HG03097 (cell line): ENCODE data around the gene TEC.
"Not testable (repeated sequence)": the region's sequence is repeated elsewhere in the genome, so short reads cannot be mapped to it uniquely, and the experiment has no call there.

Experiments used
- ATAC-seq: cut with Tn5 transposase; IDR thresholded peaks from one replicate; pipeline ENCODE4 v1.9.1; 2021; ENCODE audit not compliant: unreplicated experiment, low FRiP score

Gene TEC

GRCh38 chr4:48268956-48269860 is at the start of gene TEC:
Gene TEC, minus strand, starts transcription at chr4:48269838. Its CDS starts 41,224 bp downstream, at chr4:48228614.
- peak; percentile 49 for ATAC-seq

- no peak for ATAC-seq
These were observed 46.3 kb upstream of the TEC start for GRCh38 chr4:48315728-48316630.

- not testable (repeated sequence) for ATAC-seq
These were observed 45.1 kb upstream of the TEC start for GRCh38 chr4:48314746-48315145.

GRCh38 chr4:48311896-48312295 is 42.3 kb upstream of the TEC start:
- no peak for ATAC-seq

GRCh38 chr4:48308901-48309300 is 39.3 kb upstream of the TEC start:
- no peak for ATAC-seq

- peak; percentile 84 for ATAC-seq
These were observed 37.9 kb upstream of the TEC start for GRCh38 chr4:48307528-48307927.

GRCh38 chr4:48305508-48305907 is 35.9 kb upstream of the TEC start:
- no peak for ATAC-seq

GRCh38 chr4:48300004-48300403 is 30.4 kb upstream of the TEC start:
- ATAC-seq, result no peak

- ATAC-seq, result no peak
These were observed 29.9 kb upstream of the TEC start for GRCh38 chr4:48299560-48299959.

GRCh38 chr4:48297256-48297846 is 27.7 kb upstream of the TEC start:
- no peak for ATAC-seq

- peak; percentile 88 for ATAC-seq
These were observed 26.7 kb upstream of the TEC start for GRCh38 chr4:48296365-48296764.

- no peak for ATAC-seq
These were observed 25.5 kb upstream of the TEC start for GRCh38 chr4:48295116-48295515.

- ATAC-seq, result not testable (repeated sequence)
These were observed 22.7 kb upstream of the TEC start for GRCh38 chr4:48292218-48292790.

- no peak for ATAC-seq
These were observed 20.6 kb upstream of the TEC start for GRCh38 chr4:48290146-48290772.

- not testable (repeated sequence) for ATAC-seq
These were observed 16.4 kb upstream of the TEC start for GRCh38 chr4:48286060-48286459.

GRCh38 chr4:48285640-48286039 is 16.0 kb upstream of the TEC start:
- ATAC-seq, result not testable (repeated sequence)

GRCh38 chr4:48275686-48276085 is 6.0 kb upstream of the TEC start:
- ATAC-seq, result no peak

- no peak for ATAC-seq
These were observed 5.6 kb upstream of the TEC start for GRCh38 chr4:48275247-48275646.

GRCh38 chr4:48271626-48272025 is 2.0 kb upstream of the TEC start:
- no peak for ATAC-seq

- ATAC-seq, result no peak
These were observed 1.4 kb upstream of the TEC start for GRCh38 chr4:48270951-48271473.
